Esophagus squamous epithelium (tissue), 4 donors: ENCODE results near the gene TSHZ2.

ENCODE experiments used
- POLR2A ChIP-seq, 4 donors: fragments of 450-650 bp; IDR thresholded peaks; one replicate each; pipeline ENCODE4 v1.6.1; 2017; ENCODE audit warnings: antibody characterized with exemption in 4 of 4, mild to moderate bottlenecking in 4 of 4, moderate library complexity in 3 of 4
- TF ChIP-seq, protein P1 (sequence below), 6 experiments: fragments of 450-650 bp in 4 of 6; fragments of 200-600 bp in 2 of 6; sonication (generic) in 2 of 6; IDR thresholded peaks; one replicate each; pipeline ENCODE4 v1.5.1; 2016 to 2019; ENCODE audit warnings: antibody characterized with exemption in 6 of 6, mild to moderate bottlenecking in 4 of 6, moderate library complexity in 4 of 6

DNA sequence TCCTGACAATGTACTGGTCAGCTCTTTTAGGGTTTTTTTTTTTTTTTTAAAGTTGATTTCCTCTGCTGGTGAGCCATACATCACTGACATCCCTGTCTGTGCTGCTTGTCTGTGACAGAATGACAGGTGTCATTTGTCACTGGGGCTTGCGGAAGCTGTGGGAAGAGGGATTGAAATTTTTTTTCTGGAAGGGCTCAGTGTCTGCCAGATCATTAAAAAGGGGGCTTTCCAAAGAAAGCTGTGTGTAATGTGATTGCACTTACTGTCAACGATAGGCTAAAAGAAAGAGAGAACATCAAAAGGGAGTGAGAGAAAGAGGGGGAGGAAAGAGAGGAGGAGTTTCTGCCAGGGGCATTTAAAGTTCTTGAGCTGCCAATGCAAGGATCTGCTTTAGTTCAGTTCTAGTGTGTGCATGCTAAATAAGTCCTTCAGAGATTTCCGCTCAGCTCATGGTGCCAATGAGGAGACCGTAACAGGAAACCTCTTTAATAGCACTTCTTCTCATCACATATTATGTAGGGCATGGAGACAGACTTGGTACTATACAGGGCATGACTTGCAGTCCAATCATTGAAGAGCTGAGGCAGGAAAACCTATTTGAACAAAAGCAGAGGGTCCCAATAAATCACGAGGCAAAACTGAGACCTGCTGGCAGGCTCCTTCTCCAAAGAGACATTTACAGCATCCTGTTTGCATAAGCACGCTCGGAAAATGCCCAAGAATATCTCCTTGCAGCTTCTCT lies 177.2 kb downstream of the TSHZ2 start:
- TF ChIP-seq, protein P1, sequence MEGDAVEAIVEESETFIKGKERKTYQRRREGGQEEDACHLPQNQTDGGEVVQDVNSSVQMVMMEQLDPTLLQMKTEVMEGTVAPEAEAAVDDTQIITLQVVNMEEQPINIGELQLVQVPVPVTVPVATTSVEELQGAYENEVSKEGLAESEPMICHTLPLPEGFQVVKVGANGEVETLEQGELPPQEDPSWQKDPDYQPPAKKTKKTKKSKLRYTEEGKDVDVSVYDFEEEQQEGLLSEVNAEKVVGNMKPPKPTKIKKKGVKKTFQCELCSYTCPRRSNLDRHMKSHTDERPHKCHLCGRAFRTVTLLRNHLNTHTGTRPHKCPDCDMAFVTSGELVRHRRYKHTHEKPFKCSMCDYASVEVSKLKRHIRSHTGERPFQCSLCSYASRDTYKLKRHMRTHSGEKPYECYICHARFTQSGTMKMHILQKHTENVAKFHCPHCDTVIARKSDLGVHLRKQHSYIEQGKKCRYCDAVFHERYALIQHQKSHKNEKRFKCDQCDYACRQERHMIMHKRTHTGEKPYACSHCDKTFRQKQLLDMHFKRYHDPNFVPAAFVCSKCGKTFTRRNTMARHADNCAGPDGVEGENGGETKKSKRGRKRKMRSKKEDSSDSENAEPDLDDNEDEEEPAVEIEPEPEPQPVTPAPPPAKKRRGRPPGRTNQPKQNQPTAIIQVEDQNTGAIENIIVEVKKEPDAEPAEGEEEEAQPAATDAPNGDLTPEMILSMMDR (IDR thresholded peaks at IDR 0.05) = no peak
- TF ChIP-seq POLR2A (IDR thresholded peaks at IDR 0.05) = no peak
